ENCODE measurements around the gene VDAC1. TPM values are rescaled to one million over a fixed set of nuclear protein-coding genes. Genes with fewer than 3 reads are reported as not detected.
"Not testable (repeated sequence)": the region's sequence is repeated elsewhere in the genome, so short reads cannot be mapped to it uniquely, and the experiment has no call there.

VDAC1 gene
- total RNA-seq, 8 experiments from 2014 or later, result 157 to 304 (median 187) TPM

- H3K4me1 ChIP-seq (replicated peaks in 1 of 2), result no peaks in the 10 kb centered on the region
- in situ Hi-C loops (cut with MboI; ENCODE audit: low pct_unique_long_range_greater_than_20kb in 2 of 9, low sequenced_read_pairs in 9 of 9, unreplicated experiment in 9 of 9), result loop anchor here in 2 of 9 experiments (25.0 kb wide), 1 partner anchor 827 kb away; no protein-coding TSS in a partner anchor
- no peak for ATAC-seq (replicated peaks in 6 of 8)
- H3K4me3 ChIP-seq, result no peak overlapping the region
- 53 to 100% (median 92%) methylated on average over 1 to 3 of the region's 3 CpGs; no CpG with 5 or more reads in 2 of the 10 experiments for WGBS, 10 experiments
- H3K27ac ChIP-seq, result no peak overlapping the region
These were observed 65.1 kb downstream of the VDAC1 start for GRCh38 chr5:133939668-133940067.

GRCh38 chr5:133938929-133939328, 65.8 kb downstream of the VDAC1 start:
- 17 to 100% (median 72%) methylated on average over 1 to 3 of the region's 3 CpGs; no CpG with 5 or more reads in 1 of the 10 experiments for WGBS, 10 experiments
- no peak for ATAC-seq (replicated peaks in 6 of 8)
- in situ Hi-C loops (cut with MboI; ENCODE audit: low pct_unique_long_range_greater_than_20kb in 2 of 9, low sequenced_read_pairs in 9 of 9, unreplicated experiment in 9 of 9), result loop anchor here in 2 of 9 experiments (25.0 kb wide), 1 partner anchor 827 kb away; no protein-coding TSS in a partner anchor
- H3K4me3 ChIP-seq, result no peak overlapping the region
- no peak overlapping the region for H3K27ac ChIP-seq
- H3K4me1 ChIP-seq (replicated peaks in 1 of 2), result no peaks in the 10 kb centered on the region

- no peak overlapping the region for H3K27ac ChIP-seq
- in situ Hi-C loops (cut with MboI; ENCODE audit: low pct_unique_long_range_greater_than_20kb in 2 of 9, low sequenced_read_pairs in 9 of 9, unreplicated experiment in 9 of 9), result loop anchor here in 2 of 9 experiments (25.0 kb wide), 1 partner anchor 826 kb away; no protein-coding TSS in a partner anchor
- H3K4me1 ChIP-seq (replicated peaks in 1 of 2), result no peaks in the 10 kb centered on the region
- no peak for ATAC-seq (replicated peaks in 6 of 8)
- no peak overlapping the region for H3K4me3 ChIP-seq
- WGBS, 10 experiments, result 53 to 100% (median 65%) methylated on average over 2 to 5 of the region's 6 CpGs; no CpG with 5 or more reads in 2 of the 10 experiments
These were observed 66.5 kb downstream of the VDAC1 start for GRCh38 chr5:133938039-133938821.

GRCh38 chr5:133937628-133938027, 67.1 kb downstream of the VDAC1 start:
- not testable (repeated sequence) for H3K4me3 ChIP-seq; ATAC-seq (replicated peaks in 6 of 8); H3K27ac ChIP-seq; H3K4me1 ChIP-seq (replicated peaks in 1 of 2)
- in situ Hi-C loops (cut with MboI; ENCODE audit: low pct_unique_long_range_greater_than_20kb in 2 of 9, low sequenced_read_pairs in 9 of 9, unreplicated experiment in 9 of 9), result loop anchor here in 2 of 9 experiments (25.0 kb wide), 1 partner anchor 825 kb away; no protein-coding TSS in a partner anchor
- WGBS, 10 experiments, result 80 to 90% (median 85%) methylated on average over 2 to 3 of the region's 3 CpGs; no CpG with 5 or more reads in 6 of the 10 experiments

GRCh38 chr5:133936651-133937015, 68.1 kb downstream of the VDAC1 start:
- in situ Hi-C loops (cut with MboI; ENCODE audit: low pct_unique_long_range_greater_than_20kb in 2 of 9, low sequenced_read_pairs in 9 of 9, unreplicated experiment in 9 of 9), result loop anchor here in 2 of 9 experiments (25.0 kb wide), 1 partner anchor 824 kb away; no protein-coding TSS in a partner anchor
- 0 to 80% (median 61%) methylated on average over 1 to 3 of the region's 3 CpGs; no CpG with 5 or more reads in 2 of the 10 experiments for WGBS, 10 experiments
- H3K4me3 ChIP-seq, result no peak overlapping the region
- H3K4me1 ChIP-seq (replicated peaks in 1 of 2), result no peaks in the 10 kb centered on the region
- ATAC-seq (replicated peaks in 6 of 8), result no peak
- no peak overlapping the region for H3K27ac ChIP-seq

- in situ Hi-C loops (cut with MboI; ENCODE audit: low pct_unique_long_range_greater_than_20kb in 2 of 9, low sequenced_read_pairs in 9 of 9, unreplicated experiment in 9 of 9), result loop anchor here in 2 of 9 experiments (25.0 kb wide), 1 partner anchor 824 kb away; no protein-coding TSS in a partner anchor
- ATAC-seq (replicated peaks in 6 of 8); H3K27ac ChIP-seq; H3K4me3 ChIP-seq; H3K4me1 ChIP-seq (replicated peaks in 1 of 2): not testable (repeated sequence)
- 19 to 90% (median 77%) methylated on average over 1 to 6 of the region's 10 CpGs; no CpG with 5 or more reads in 1 of the 10 experiments for WGBS, 10 experiments
These were observed 68.7 kb downstream of the VDAC1 start for GRCh38 chr5:133935991-133936650.

- Histone ChIP-seq H3K27ac (no peak overlapping the region), H3K4me3 (no peak overlapping the region), H3K4me1 (replicated peaks in 1 of 2) (no peaks in the 10 kb centered on the region)
- WGBS, 10 experiments, result 20 to 60% (median 37%) methylated on average over 1 of the region's 5 CpGs; no CpG with 5 or more reads in 6 of the 10 experiments
- ATAC-seq (replicated peaks in 6 of 8), result no peak
- in situ Hi-C loops (cut with MboI; ENCODE audit: low pct_unique_long_range_greater_than_20kb in 2 of 9, low sequenced_read_pairs in 9 of 9, unreplicated experiment in 9 of 9), result loop anchor here in 2 of 9 experiments (25.0 kb wide), 1 partner anchor 823 kb away; no protein-coding TSS in a partner anchor
These were observed 69.2 kb downstream of the VDAC1 start for GRCh38 chr5:133935667-133935940.

- Histone ChIP-seq H3K4me1 (replicated peaks in 1 of 2) (no peaks in the 10 kb centered on the region), H3K27ac (no peak overlapping the region), H3K4me3 (no peak overlapping the region)
- ATAC-seq (replicated peaks in 6 of 8), result no peak
- WGBS, 10 experiments, result 33 to 80% (median 71%) methylated on average over 1 to 4 of the region's 5 CpGs; no CpG with 5 or more reads in 6 of the 10 experiments
- in situ Hi-C loops (cut with MboI; ENCODE audit: low pct_unique_long_range_greater_than_20kb in 2 of 9, low sequenced_read_pairs in 9 of 9, unreplicated experiment in 9 of 9), result loop anchor here in 2 of 9 experiments (25.0 kb wide), 1 partner anchor 823 kb away; no protein-coding TSS in a partner anchor
These were observed 69.7 kb downstream of the VDAC1 start for GRCh38 chr5:133934822-133935666.

- no peak for ATAC-seq (replicated peaks in 6 of 8)
- Histone ChIP-seq H3K4me3 (no peak overlapping the region), H3K4me1 (replicated peaks in 1 of 2) (no peaks in the 10 kb centered on the region), H3K27ac (no peak overlapping the region)
- in situ Hi-C loops (cut with MboI; ENCODE audit: low pct_unique_long_range_greater_than_20kb in 2 of 9, low sequenced_read_pairs in 9 of 9, unreplicated experiment in 9 of 9), result loop anchor here in 2 of 9 experiments (25.0 kb wide), 1 partner anchor 822 kb away; no protein-coding TSS in a partner anchor
- WGBS, 10 experiments, result 20 to 90% (median 73%) methylated on average over 1 to 4 of the region's 5 CpGs; no CpG with 5 or more reads in 4 of the 10 experiments
These were observed 70.5 kb downstream of the VDAC1 start for GRCh38 chr5:133934311-133934710.

GRCh38 chr5:133933670-133934295, 71.0 kb downstream of the VDAC1 start:
- Histone ChIP-seq H3K4me1 (replicated peaks in 1 of 2) (no peaks in the 10 kb centered on the region), H3K27ac (no peak overlapping the region), H3K4me3 (no peak overlapping the region)
- 60% methylated on average over 1 of the region's 12 CpGs; no CpG with 5 or more reads in 9 of the 10 experiments for WGBS, 10 experiments
- no peak for ATAC-seq (replicated peaks in 6 of 8)
- in situ Hi-C loops (cut with MboI; ENCODE audit: low pct_unique_long_range_greater_than_20kb in 2 of 9, low sequenced_read_pairs in 9 of 9, unreplicated experiment in 9 of 9), result loop anchor here in 2 of 9 experiments (25.0 kb wide), 1 partner anchor 821 kb away; no protein-coding TSS in a partner anchor

GRCh38 chr5:133933169-133933509, 71.6 kb downstream of the VDAC1 start:
- in situ Hi-C loops (cut with MboI; ENCODE audit: low pct_unique_long_range_greater_than_20kb in 2 of 9, low sequenced_read_pairs in 9 of 9, unreplicated experiment in 9 of 9), result loop anchor here in 2 of 9 experiments (25.0 kb wide), 1 partner anchor 821 kb away; no protein-coding TSS in a partner anchor
- ATAC-seq (replicated peaks in 6 of 8), result no peak
- Histone ChIP-seq H3K4me1 (replicated peaks in 1 of 2) (no peaks in the 10 kb centered on the region), H3K4me3 (no peak overlapping the region), H3K27ac (no peak overlapping the region)
- 53 to 100% (median 83%) methylated on average over 1 to 2 of the region's 3 CpGs; no CpG with 5 or more reads in 4 of the 10 experiments for WGBS, 10 experiments
